DMS114 treated with DMSO at 0.1 percent for 48 hours (cell line): ENCODE results near the gene GLRX.
"Not testable (repeated sequence)": the region's sequence is repeated elsewhere in the genome, so short reads cannot be mapped to it uniquely, and the experiment has no call there.

ENCODE experiments used
- DNase-seq: peaks from one replicate; lab custom pipeline; 2025; ENCODE audit not compliant: unreplicated experiment; lab: John Stamatoyannopoulos, UW

Gene GLRX

GRCh38 chr5:95853490-95853889, 31.0 kb upstream of the GLRX start:
- DNase-seq, result no peak

- DNase-seq, result no peak
These were observed 30.0 kb upstream of the GLRX start for GRCh38 chr5:95852567-95852966.

GRCh38 chr5:95851141-95851540, 28.6 kb upstream of the GLRX start:
- DNase-seq, result not testable (repeated sequence)

GRCh38 chr5:95850391-95850894, 27.9 kb upstream of the GLRX start:
- no peak for DNase-seq

GRCh38 chr5:95848701-95849100, 26.2 kb upstream of the GLRX start:
- DNase-seq, result no peak

- DNase-seq, result no peak
These were observed 24.7 kb upstream of the GLRX start for GRCh38 chr5:95847261-95847592.

GRCh38 chr5:95846554-95847260, 24.2 kb upstream of the GLRX start:
- DNase-seq, result peak; percentile 67

- no peak for DNase-seq
These were observed 22.9 kb upstream of the GLRX start for GRCh38 chr5:95845391-95845790.

- DNase-seq, result no peak
These were observed 21.3 kb upstream of the GLRX start for GRCh38 chr5:95843733-95844223.

- DNase-seq, result no peak
These were observed 20.5 kb upstream of the GLRX start for GRCh38 chr5:95842854-95843544.

- no peak for DNase-seq
These were observed 19.6 kb upstream of the GLRX start for GRCh38 chr5:95841914-95842812.

- DNase-seq, result no peak
These were observed 18.6 kb upstream of the GLRX start for GRCh38 chr5:95840956-95841705.

- DNase-seq, result no peak
These were observed 17.1 kb upstream of the GLRX start for GRCh38 chr5:95839658-95840057.

- no peak for DNase-seq
These were observed 16.0 kb upstream of the GLRX start for GRCh38 chr5:95838556-95838955.

GRCh38 chr5:95838001-95838520, 15.5 kb upstream of the GLRX start:
- no peak for DNase-seq

GRCh38 chr5:95837492-95837891, 15.0 kb upstream of the GLRX start:
- no peak for DNase-seq

GRCh38 chr5:95836971-95837370, 14.4 kb upstream of the GLRX start:
- not testable (repeated sequence) for DNase-seq

GRCh38 chr5:95836544-95836943, 14.0 kb upstream of the GLRX start:
- DNase-seq, result no peak

- no peak for DNase-seq
These were observed 13.3 kb upstream of the GLRX start for GRCh38 chr5:95835682-95836385.

GRCh38 chr5:95832664-95833063, 10.1 kb upstream of the GLRX start:
- DNase-seq, result no peak
